GM12874 (cell line): ENCODE data around the gene LAPTM5.

Experiments
- TF ChIP-seq, protein P1 (sequence below): IDR thresholded peaks from 2 replicates; pipeline ENCODE4 v1.5.1; 2011; ENCODE audit warnings: low read depth, mild to moderate bottlenecking, control low read depth, low read length, moderate library complexity; ENCODE audit not compliant: insufficient read depth

Gene LAPTM5

DNA sequence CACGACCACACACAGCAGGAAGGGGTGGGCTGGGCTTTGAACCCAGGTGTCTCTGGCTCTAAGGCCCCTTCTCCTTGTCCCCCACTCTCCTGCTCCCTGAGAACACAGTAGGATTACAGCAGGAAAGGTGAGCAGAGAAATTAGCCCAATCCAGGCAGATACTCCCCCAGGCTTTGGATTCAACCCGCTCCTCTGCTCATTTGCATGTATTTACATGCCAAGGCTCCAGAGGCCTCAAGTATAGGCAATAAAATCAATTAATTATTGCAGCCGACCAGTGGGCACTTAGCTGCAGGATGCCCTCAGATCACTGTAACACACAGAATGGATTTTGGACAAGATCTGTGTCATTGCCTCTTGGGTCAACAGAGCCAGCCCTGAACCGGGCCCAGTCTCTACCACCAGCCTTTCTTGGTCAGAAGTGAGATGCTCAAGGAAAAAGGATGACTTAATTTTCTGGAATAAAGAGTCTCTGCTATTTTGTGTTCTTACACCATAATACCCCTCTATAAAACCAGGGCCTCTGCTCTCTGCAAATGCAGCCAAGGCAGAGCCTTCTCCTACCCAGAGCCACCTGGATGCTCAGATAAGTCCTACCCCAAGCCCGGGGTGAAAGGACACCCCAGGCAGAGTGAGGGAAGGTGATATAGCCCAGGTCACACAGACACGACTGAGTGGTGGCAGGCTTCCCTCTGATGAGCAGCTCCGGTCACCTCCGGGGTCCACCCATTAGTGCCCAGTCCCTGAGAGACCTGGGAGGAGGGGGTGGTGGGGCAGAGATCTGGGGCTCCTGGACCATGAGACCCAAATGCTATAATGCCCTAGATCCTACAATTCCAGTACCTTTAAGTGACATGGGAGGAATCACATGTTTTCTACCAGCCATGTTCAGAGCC, 63.0 kb downstream of the LAPTM5 start:
- TF ChIP-seq, protein P1, sequence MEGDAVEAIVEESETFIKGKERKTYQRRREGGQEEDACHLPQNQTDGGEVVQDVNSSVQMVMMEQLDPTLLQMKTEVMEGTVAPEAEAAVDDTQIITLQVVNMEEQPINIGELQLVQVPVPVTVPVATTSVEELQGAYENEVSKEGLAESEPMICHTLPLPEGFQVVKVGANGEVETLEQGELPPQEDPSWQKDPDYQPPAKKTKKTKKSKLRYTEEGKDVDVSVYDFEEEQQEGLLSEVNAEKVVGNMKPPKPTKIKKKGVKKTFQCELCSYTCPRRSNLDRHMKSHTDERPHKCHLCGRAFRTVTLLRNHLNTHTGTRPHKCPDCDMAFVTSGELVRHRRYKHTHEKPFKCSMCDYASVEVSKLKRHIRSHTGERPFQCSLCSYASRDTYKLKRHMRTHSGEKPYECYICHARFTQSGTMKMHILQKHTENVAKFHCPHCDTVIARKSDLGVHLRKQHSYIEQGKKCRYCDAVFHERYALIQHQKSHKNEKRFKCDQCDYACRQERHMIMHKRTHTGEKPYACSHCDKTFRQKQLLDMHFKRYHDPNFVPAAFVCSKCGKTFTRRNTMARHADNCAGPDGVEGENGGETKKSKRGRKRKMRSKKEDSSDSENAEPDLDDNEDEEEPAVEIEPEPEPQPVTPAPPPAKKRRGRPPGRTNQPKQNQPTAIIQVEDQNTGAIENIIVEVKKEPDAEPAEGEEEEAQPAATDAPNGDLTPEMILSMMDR: no peak

GRCh38 chr1:30693822-30694221, 63.8 kb downstream of the LAPTM5 start:
- TF ChIP-seq, protein P1: no peak

DNA sequence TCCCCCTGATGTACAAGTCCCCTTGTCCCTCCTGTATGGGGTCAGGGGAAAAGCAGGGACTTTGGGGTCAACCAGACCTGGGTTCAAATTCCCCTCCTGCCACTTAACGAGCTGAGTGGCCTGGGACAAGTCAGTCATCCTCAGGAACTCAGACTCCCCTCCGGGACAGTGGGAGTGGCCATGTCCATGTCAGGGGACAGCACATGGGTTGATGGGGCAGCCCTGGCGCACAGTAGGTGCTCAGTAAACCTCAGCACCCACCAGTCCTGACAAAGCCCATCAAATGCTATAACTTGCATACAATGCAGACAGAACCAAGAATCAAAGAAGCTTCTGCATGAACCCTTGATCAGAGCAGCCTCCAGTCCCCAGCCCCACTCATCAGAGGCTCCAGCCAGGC, 64.2 kb downstream of the LAPTM5 start:
- TF ChIP-seq, protein P1: no peak

- TF ChIP-seq, protein P1: no peak
These were observed 64.6 kb downstream of the LAPTM5 start for GRCh38 chr1:30692948-30693301.

GRCh38 chr1:30692201-30692947, 65.2 kb downstream of the LAPTM5 start:
- TF ChIP-seq, protein P1: no peak

GRCh38 chr1:30691480-30691879, 66.1 kb downstream of the LAPTM5 start:
- TF ChIP-seq, protein P1: no peak

GRCh38 chr1:30689901-30690645, 67.5 kb downstream of the LAPTM5 start:
- TF ChIP-seq, protein P1: no peak
